Measurements from ENCODE around the gene MAPKAP1. TPM values are rescaled to one million over a fixed set of nuclear protein-coding genes. Genes with fewer than 3 reads are reported as not detected.

The MAPKAP1 gene
- total RNA-seq, 1 experiment from 2014 or later: 114 TPM

DNA sequence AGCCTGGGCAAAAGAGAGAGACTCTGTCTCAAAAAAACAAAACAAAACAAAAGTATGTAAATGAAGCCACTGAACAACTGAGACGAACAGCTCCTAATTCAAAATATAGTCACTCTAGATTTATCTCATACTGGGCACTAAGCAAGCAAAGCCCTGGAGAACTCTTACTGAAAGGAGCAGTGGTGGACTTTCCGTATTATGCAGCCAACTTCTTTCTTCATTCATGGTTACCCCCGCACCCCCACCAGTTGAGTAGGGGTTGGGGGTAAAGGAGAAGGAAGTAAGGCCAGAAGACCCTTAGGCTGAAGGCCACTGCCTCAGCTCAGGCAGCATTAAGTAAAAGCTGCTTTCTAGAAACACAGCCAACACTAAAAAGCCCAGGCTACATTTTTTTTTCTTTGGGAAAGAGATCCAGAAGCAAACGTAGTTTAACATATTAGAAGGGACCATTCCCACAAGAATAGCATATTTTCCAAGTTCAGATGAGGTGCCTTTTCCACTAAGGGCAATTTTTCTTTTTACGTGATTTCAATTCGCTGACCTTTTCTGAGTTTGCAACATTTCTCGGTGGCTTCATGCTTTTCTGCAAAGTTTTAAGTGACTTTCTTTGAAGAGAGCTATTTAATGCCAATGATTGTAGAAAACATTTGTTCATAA is 55.3 kb downstream of the MAPKAP1 start:
- no peaks in the 10 kb centered on the region for H3K27me3 ChIP-seq (ENCODE audit: control insufficient read depth, insufficient read depth, low read length)
- no peak for DNase-seq
- no peaks in the 10 kb centered on the region for H3K36me3 ChIP-seq (replicated peaks; ENCODE audit: control insufficient read depth, insufficient read depth, low read length)
- H3K4me3 ChIP-seq (ENCODE audit: insufficient read depth, low read depth, low read length): no peak overlapping the region

DNA sequence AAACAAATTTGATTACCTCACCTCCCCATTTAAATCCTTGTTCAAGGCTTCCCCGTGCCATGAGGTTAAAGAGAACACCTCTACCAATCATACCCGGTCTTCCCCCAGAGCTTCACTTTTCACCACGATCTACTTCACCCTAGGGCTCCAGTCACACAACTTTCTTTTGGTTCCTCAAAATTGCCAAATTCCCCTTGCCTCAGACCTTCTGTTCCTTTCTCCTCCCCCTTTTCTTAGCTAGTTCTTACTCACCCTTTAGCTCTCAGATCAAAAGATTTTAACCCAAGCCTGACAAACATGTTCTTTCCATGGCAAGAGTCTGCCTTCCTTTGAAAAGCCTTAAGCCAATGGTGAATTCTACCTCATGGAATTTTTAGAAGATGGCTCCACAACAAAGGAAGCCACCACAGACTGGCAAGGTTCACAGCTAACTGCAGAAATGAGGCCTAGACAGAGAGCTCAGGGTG is 56.7 kb downstream of the MAPKAP1 start:
- Histone ChIP-seq H3K4me3 (ENCODE audit: insufficient read depth, low read depth, low read length) (no peak overlapping the region), H3K36me3 (replicated peaks; ENCODE audit: control insufficient read depth, insufficient read depth, low read length) (no peaks in the 10 kb centered on the region), H3K27me3 (ENCODE audit: control insufficient read depth, insufficient read depth, low read length) (no peaks in the 10 kb centered on the region)
- DNase-seq: no peak

DNA sequence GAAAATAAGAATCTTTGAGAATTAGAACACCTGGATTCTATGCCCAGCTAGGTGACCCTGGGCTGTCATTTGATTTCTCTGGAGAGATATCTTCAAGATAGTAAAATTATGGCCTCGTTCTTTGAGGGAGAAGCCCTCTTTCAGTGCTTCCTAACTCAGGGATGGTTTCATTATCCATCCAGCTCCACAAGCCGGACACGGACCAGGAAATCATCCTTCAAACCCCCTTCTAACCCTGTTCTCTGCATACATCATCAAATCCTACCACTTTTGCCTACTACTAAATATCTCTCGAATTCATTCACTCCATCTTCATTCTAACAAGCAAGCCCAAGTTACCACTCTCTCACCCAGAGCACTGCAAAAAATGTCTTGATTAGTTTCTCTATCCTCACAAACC is 57.2 kb downstream of the MAPKAP1 start:
- Histone ChIP-seq H3K27me3 (ENCODE audit: control insufficient read depth, insufficient read depth, low read length) (no peaks in the 10 kb centered on the region), H3K36me3 (replicated peaks; ENCODE audit: control insufficient read depth, insufficient read depth, low read length) (no peaks in the 10 kb centered on the region), H3K4me3 (ENCODE audit: insufficient read depth, low read depth, low read length) (no peak overlapping the region)
- DNase-seq: no peak

DNA sequence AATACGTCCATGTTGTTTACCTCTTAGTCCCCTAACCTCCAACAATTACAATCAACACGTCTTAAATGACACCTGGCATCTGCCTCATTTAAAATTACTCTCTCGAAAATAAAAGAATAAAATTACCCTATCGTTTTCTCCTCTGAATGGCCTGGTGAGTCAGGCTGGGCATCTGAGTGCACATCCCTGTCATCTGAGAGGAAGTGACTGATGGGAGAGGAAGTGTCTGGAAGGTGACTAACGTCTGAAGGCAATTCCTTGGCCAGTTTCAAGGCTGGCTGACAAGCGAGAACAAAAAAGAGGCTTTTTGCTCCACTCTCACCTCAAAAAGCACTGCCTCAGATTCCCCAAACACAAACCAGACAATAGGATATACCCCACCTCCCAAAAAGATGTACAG is 57.7 kb downstream of the MAPKAP1 start:
- Histone ChIP-seq H3K4me3 (ENCODE audit: insufficient read depth, low read depth, low read length) (no peak overlapping the region), H3K27me3 (ENCODE audit: control insufficient read depth, insufficient read depth, low read length) (no peaks in the 10 kb centered on the region), H3K36me3 (replicated peaks; ENCODE audit: control insufficient read depth, insufficient read depth, low read length) (no peaks in the 10 kb centered on the region)
- DNase-seq: no peak

GRCh38 chr9:125648294-125648693 is 58.7 kb downstream of the MAPKAP1 start:
- no peak overlapping the region for H3K4me3 ChIP-seq (ENCODE audit: insufficient read depth, low read depth, low read length)
- no peak for DNase-seq
- no peaks in the 10 kb centered on the region for H3K27me3 ChIP-seq (ENCODE audit: control insufficient read depth, insufficient read depth, low read length)
- no peaks in the 10 kb centered on the region for H3K36me3 ChIP-seq (replicated peaks; ENCODE audit: control insufficient read depth, insufficient read depth, low read length)

DNA sequence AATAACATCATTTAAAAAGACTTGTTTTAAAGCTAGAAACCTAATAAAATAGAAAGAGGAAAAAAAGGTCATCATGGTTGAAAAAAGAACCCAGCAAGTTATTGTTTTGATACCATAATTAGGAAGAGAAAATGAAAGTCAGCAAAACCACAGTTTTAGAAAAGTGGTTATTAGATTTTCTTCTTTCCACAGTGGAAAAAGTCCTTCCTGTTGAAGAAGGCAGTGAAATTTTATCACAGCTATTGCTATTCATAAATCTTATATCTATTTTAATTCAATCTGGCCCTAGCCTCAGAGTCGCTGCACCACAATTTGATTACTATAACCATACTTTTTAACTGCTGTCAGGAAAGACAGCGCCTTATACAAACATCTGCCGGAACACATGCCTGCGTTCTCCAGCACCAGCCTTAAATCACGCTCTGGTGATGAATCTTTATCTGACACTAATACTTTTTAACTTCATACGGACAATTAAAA is 60.3 kb downstream of the MAPKAP1 start:
- no peak overlapping the region for H3K4me3 ChIP-seq (ENCODE audit: insufficient read depth, low read depth, low read length)
- no peaks in the 10 kb centered on the region for H3K27me3 ChIP-seq (ENCODE audit: control insufficient read depth, insufficient read depth, low read length)
- no peaks in the 10 kb centered on the region for H3K36me3 ChIP-seq (replicated peaks; ENCODE audit: control insufficient read depth, insufficient read depth, low read length)
- DNase-seq: no peak

DNA sequence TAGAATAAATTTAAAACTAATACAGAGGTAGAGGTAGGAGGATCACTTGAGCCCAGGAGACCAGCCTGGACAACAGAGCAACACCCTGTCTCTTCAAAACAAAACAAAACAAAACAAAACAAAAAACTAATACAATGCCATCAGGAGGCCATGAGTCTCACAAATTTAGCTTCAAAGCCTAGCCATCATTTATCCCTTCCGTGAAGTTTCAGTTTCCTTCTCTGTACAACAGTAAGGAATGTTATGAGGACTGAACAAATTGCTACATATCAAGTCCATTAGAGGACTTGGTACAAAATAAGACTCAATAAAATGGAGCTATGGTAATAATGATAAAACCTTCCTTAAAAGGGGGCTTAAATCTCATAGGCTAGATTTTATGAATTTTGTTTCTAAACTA is 60.8 kb downstream of the MAPKAP1 start:
- DNase-seq: no peak
- no peaks in the 10 kb centered on the region for H3K36me3 ChIP-seq (replicated peaks; ENCODE audit: control insufficient read depth, insufficient read depth, low read length)
- H3K27me3 ChIP-seq (ENCODE audit: control insufficient read depth, insufficient read depth, low read length): no peaks in the 10 kb centered on the region
- no peak overlapping the region for H3K4me3 ChIP-seq (ENCODE audit: insufficient read depth, low read depth, low read length)

DNA sequence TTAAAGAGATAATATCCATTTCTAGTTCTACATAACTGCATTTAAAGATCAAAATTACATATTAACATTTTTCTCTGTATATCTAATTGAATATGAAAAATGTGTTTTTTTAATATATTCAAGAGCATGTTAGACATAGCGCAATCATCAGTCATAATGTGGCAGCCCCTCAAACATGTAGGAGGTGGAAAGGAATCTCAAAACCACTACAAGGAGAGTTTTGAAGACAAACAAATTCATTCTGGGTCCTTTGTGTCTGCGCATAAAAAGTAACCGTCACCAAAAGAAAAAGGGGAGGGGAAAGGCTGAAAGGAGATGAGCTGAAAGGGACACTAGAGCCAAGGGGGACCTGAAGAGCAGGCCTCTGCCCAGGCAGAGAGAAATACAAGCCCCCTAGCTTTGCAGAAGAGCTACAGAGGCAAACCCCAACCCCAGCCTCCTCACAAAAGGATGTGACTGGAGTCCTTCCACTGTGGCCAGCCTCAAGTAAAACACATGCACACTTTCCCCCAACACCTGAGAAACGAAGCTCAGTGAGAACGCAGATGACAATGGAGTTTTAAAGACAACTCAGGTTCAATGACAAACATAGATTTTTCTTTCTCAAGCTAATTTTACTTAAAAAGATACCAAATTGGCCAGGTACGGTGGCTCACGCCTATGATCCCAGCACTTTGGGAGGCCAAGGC is 62.0 kb downstream of the MAPKAP1 start:
- H3K27me3 ChIP-seq (ENCODE audit: control insufficient read depth, insufficient read depth, low read length): no peaks in the 10 kb centered on the region
- H3K36me3 ChIP-seq (replicated peaks; ENCODE audit: control insufficient read depth, insufficient read depth, low read length): no peaks in the 10 kb centered on the region
- H3K4me3 ChIP-seq (ENCODE audit: insufficient read depth, low read depth, low read length): no peak overlapping the region
- no peak for DNase-seq

GRCh38 chr9:125642311-125642710 is 64.7 kb downstream of the MAPKAP1 start:
- H3K36me3 ChIP-seq (replicated peaks; ENCODE audit: control insufficient read depth, insufficient read depth, low read length): no peaks in the 10 kb centered on the region
- H3K27me3 ChIP-seq (ENCODE audit: control insufficient read depth, insufficient read depth, low read length): no peaks in the 10 kb centered on the region
- DNase-seq: no peak
- no peak overlapping the region for H3K4me3 ChIP-seq (ENCODE audit: insufficient read depth, low read depth, low read length)

DNA sequence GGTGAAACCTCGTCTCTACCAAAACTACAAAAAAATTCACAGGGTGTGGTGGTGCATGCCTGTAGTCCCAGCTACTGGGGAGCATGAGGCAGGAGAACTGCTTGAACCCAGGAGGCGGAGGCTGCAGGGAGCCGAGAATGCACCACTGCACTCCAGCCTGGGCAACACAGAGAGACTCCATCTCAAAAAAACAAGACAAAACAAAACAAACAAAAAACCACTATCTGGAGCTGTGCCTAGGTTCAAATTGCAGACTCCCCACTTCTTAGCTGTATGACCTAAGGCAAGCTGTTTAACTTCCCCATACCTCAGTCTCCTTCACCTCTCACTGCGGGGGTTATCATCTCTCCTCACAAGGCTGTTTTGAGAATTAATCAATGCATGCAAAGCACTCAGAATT is 68.0 kb downstream of the MAPKAP1 start:
- Histone ChIP-seq H3K4me3 (ENCODE audit: insufficient read depth, low read depth, low read length) (no peak overlapping the region), H3K36me3 (replicated peaks; ENCODE audit: control insufficient read depth, insufficient read depth, low read length) (no peaks in the 10 kb centered on the region), H3K27me3 (ENCODE audit: control insufficient read depth, insufficient read depth, low read length) (no peaks in the 10 kb centered on the region)
- no peak for DNase-seq

GRCh38 chr9:125638239-125639045 is 68.6 kb downstream of the MAPKAP1 start:
- no peak for DNase-seq
- Histone ChIP-seq H3K36me3 (replicated peaks; ENCODE audit: control insufficient read depth, insufficient read depth, low read length) (no peaks in the 10 kb centered on the region), H3K27me3 (ENCODE audit: control insufficient read depth, insufficient read depth, low read length) (no peaks in the 10 kb centered on the region)

GRCh38 chr9:125637241-125637640 is 69.8 kb downstream of the MAPKAP1 start:
- Histone ChIP-seq H3K27me3 (ENCODE audit: control insufficient read depth, insufficient read depth, low read length) (no peaks in the 10 kb centered on the region), H3K36me3 (replicated peaks; ENCODE audit: control insufficient read depth, insufficient read depth, low read length) (no peaks in the 10 kb centered on the region), H3K4me3 (ENCODE audit: insufficient read depth, low read depth, low read length) (no peak overlapping the region)
- DNase-seq: no peak

More at GRCh38 chr9:125638239-125639045, 68.6 kb downstream of the MAPKAP1 start:
- H3K4me3 ChIP-seq (ENCODE audit: insufficient read depth, low read depth, low read length): no peak overlapping the region

DNA sequence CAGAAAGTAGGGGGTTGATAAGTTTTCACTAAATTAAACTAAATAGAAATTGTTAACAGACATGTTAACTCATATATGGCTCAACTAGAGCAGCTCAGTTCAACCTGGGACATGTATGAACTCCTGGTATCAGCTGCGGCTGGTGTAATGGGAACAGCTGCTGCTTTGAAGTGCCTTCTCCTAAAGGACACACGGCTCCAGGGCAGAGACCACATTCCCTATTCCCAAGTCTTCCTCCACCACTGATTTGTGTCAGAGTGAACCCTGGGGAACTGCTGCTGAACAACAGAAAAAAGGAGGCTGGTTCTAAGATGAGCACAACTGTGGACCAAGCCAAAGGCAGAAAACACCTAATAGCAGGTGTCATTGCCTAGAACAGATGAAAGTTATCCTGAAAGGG is 71.1 kb downstream of the MAPKAP1 start:
- no peaks in the 10 kb centered on the region for H3K27me3 ChIP-seq (ENCODE audit: control insufficient read depth, insufficient read depth, low read length)
- no peaks in the 10 kb centered on the region for H3K36me3 ChIP-seq (replicated peaks; ENCODE audit: control insufficient read depth, insufficient read depth, low read length)

GRCh38 chr9:125634040-125634717 is 72.8 kb downstream of the MAPKAP1 start:
- no peaks in the 10 kb centered on the region for H3K36me3 ChIP-seq (replicated peaks; ENCODE audit: control insufficient read depth, insufficient read depth, low read length)
- DNase-seq: no peak
- no peaks in the 10 kb centered on the region for H3K27me3 ChIP-seq (ENCODE audit: control insufficient read depth, insufficient read depth, low read length)

More for the DNA sequence above, 71.1 kb downstream of the MAPKAP1 start:
- H3K4me3 ChIP-seq (ENCODE audit: insufficient read depth, low read depth, low read length): no peak overlapping the region
- DNase-seq: no peak

More at GRCh38 chr9:125634040-125634717, 72.8 kb downstream of the MAPKAP1 start:
- H3K4me3 ChIP-seq (ENCODE audit: insufficient read depth, low read depth, low read length): no peak overlapping the region

Data from H7 (cell line).